Measurements from ENCODE around the gene FAM76A. TPM values are rescaled to one million over a fixed set of nuclear protein-coding genes. Genes with fewer than 3 reads are reported as not detected.
"Not testable (repeated sequence)": the region's sequence is repeated elsewhere in the genome, so short reads cannot be mapped to it uniquely, and the experiment has no call there.

The FAM76A gene
- 10 to 100 TPM in 1 of 2 donors, 1 to 10 TPM in 1; 7.8 to 18.5 TPM for total RNA-seq

DNA sequence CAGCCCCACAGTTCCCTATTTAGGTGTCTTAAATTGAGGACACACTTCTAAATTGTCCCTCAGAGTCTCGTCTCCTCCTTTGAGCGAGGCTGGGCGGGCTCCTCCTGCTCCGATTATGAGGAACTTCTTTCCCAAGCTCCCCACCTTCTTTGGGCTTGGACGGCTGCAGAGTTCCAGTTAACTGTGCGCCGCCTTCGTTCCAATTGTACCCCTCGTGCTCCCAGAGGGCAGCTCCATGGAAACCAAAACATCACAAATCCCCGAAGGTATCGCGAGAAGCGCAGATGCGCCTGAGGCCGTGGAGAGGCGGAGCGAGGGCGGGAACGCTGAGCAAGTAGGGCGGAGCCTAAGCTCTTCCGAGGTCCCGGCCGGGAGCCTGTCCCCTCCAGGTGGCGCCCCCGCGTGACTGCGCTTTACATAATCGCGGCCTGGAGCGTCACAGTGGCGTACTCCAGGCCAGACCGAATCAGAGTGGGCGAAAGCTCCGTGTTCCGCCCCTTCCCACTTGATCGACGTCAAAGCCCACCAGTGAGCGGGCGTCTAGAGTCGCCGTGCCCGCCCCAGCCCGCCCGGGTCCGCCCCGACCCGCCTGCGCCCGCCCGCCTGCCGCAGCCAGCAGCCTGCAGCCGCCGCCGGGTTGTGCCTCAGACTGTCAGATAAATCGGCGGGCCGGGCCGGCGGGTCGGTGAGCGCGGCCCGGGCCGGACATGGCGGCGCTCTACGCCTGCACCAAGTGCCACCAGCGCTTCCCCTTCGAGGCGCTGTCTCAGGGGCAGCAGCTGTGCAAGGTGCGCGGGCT is at the start of gene FAM76A:
Gene FAM76A, plus strand, starts transcription at position 588 of the 799 bp plus-strand sequence. Its CDS starts 120 bp downstream, at position 708.
- Histone ChIP-seq H3K9me3 (no peaks in the 10 kb centered on the region), H3K4me3 (peak within 1 kb of the TSS; percentile 96 to 98), H3K27ac (peak within 1 kb of the TSS; percentile 90 to 93), H3K27me3 (replicated peaks; ENCODE audit: insufficient read depth) (no peaks in the 10 kb centered on the region), H3K4me1 (replicated peaks) (no peaks in the 10 kb centered on the region), H3K36me3 (no peaks in the 10 kb centered on the region)
- DNase-seq (ENCODE audit: low spot score) = peak; percentile 99
- intact Hi-C loops (cut with DNase I) = loop anchor here (1.0 to 5.0 kb wide), 2 partner anchors 47 to 53 kb away; partner anchors contain the start of genes IFI6 and STX12
- TF ChIP-seq POLR2A (IDR thresholded peaks at IDR 0.05) = peak; percentile 63
- TF ChIP-seq, protein P1, sequence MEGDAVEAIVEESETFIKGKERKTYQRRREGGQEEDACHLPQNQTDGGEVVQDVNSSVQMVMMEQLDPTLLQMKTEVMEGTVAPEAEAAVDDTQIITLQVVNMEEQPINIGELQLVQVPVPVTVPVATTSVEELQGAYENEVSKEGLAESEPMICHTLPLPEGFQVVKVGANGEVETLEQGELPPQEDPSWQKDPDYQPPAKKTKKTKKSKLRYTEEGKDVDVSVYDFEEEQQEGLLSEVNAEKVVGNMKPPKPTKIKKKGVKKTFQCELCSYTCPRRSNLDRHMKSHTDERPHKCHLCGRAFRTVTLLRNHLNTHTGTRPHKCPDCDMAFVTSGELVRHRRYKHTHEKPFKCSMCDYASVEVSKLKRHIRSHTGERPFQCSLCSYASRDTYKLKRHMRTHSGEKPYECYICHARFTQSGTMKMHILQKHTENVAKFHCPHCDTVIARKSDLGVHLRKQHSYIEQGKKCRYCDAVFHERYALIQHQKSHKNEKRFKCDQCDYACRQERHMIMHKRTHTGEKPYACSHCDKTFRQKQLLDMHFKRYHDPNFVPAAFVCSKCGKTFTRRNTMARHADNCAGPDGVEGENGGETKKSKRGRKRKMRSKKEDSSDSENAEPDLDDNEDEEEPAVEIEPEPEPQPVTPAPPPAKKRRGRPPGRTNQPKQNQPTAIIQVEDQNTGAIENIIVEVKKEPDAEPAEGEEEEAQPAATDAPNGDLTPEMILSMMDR (IDR thresholded peaks at IDR 0.05) = peak in 3 of 4 experiments; percentile 48 to 76 (median 59)
- peak; percentile 95 for TF ChIP-seq POLR2AphosphoS5 (IDR thresholded peaks at IDR 0.05)
- WGBS = under 1% methylated on average over 68 of the region's 72 CpGs

DNA sequence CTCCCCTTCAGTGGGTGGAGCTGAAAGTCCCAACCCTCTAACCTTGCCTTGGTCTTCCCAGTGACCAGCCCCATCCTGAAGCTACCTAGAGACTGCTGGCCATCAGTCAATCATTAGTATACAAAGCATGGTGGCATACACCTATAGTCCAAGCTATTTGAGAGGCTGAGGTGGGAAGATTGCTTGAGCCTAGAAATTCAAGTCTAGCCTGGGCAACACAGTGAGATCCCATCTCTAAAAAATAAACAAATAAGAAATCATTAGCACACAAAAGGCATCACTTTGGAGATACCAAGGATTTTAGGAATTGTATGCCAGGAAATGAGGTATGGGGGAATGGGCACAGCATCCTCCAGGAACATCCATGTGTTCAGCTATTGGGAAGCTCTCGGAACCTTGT is 49.4 kb upstream of the FAM76A start:
- intact Hi-C loops (cut with DNase I) = no loop called here

DNA sequence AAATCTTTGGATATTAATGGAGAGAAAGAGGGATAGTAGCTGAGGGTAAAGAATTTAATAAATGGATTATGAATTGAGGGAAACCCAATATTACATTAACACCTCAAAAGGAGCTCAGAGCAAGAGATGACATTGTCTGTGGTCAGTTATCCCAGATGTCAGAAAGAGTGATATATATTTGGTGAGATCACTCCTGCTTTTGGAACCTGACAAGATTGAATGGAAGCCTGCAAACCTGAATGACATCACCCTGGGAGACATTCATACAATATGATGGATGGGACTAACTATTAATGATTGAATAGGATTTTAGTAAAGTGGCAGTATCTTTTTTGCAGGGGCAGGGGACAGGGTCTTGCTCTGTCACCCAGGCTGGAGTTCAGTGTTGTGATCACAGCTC is 47.0 kb upstream of the FAM76A start:
- no peaks in the 10 kb centered on the region for H3K9me3 ChIP-seq
- intact Hi-C loops (cut with DNase I) = no loop called here
- DNase-seq (ENCODE audit: low spot score) = no peak
- TF ChIP-seq POLR2AphosphoS5 (IDR thresholded peaks at IDR 0.05) (no peak), POLR2A (IDR thresholded peaks at IDR 0.05) (no peak)
- TF ChIP-seq, protein P1 (IDR thresholded peaks at IDR 0.05) = no peak
- H3K4me1 ChIP-seq (replicated peaks) = no peaks in the 10 kb centered on the region
- no peak overlapping the region for H3K27ac ChIP-seq
- no peaks in the 10 kb centered on the region for H3K36me3 ChIP-seq
- H3K4me3 ChIP-seq = no peak overlapping the region
- no peaks in the 10 kb centered on the region for H3K27me3 ChIP-seq (replicated peaks; ENCODE audit: insufficient read depth)

More for the DNA sequence above, 49.4 kb upstream of the FAM76A start:
- TF ChIP-seq, protein P1 (IDR thresholded peaks at IDR 0.05) = no peak
- no peak for TF ChIP-seq POLR2A (IDR thresholded peaks at IDR 0.05)
- TF ChIP-seq POLR2AphosphoS5 (IDR thresholded peaks at IDR 0.05) = no peak
- H3K27ac ChIP-seq = no peak overlapping the region
- H3K4me1 ChIP-seq (replicated peaks) = peaks cover 5% of the 10 kb centered on the region
- DNase-seq (ENCODE audit: low spot score) = no peak
- no peaks in the 10 kb centered on the region for H3K9me3 ChIP-seq
- H3K4me3 ChIP-seq = no peak overlapping the region
- H3K27me3 ChIP-seq (replicated peaks; ENCODE audit: insufficient read depth) = no peaks in the 10 kb centered on the region
- 100% methylated on average over 1 of the region's 1 CpG for WGBS
- H3K36me3 ChIP-seq = no peaks in the 10 kb centered on the region

DNA sequence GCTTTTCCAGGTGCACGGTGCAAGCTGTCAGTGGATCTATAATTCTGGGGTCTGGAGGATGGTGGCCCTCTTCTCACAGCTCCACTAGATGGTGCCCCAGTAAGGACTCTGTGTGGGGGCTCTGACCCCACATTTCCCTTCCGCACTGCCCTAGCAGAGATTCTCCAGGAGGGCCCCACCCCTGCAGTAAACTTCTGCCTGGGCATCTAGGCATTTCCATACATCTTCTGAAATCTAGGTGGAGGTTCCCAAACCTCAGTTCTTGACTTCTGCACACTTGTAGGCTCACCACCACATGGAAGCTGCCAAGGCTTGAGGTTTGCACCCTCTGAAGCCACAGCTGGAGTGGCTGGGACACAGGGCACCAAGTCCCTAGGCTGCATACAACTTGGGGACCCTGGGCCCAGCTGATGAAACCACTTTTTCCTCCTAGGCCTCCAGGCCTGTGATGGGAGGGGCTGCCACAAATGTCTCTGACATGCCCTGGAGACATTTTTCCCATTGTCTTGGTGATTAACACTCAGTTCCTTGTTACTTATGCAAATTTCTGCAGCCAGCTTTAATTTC is 45.5 kb upstream of the FAM76A start:
- 100% methylated on average over 2 of the region's 2 CpGs for WGBS
- H3K27me3 ChIP-seq (replicated peaks; ENCODE audit: insufficient read depth); H3K9me3 ChIP-seq; H3K4me3 ChIP-seq; H3K4me1 ChIP-seq (replicated peaks); H3K36me3 ChIP-seq; H3K27ac ChIP-seq; DNase-seq (ENCODE audit: low spot score); intact Hi-C loops (cut with DNase I): not testable (repeated sequence)

DNA sequence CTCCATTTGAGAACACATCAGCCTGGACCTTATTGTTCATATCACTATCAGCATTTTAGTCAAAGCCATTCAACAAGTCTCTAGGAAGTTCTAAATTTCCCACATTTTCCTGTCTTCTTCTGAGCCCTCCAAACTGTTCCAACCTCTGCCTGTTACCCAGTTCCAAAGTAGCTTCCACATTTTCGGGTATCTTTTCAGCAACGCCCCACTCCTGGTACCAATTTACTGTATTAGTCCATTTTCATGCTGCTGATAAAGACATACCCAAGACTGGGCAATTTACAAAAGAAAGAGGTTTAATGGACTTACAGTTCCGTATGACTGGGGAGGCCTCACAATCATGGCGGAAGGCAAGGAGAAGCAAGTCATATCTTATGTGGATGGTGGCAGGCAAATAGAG is 44.2 kb upstream of the FAM76A start:
- H3K27me3 ChIP-seq (replicated peaks; ENCODE audit: insufficient read depth); H3K9me3 ChIP-seq; H3K4me3 ChIP-seq; intact Hi-C loops (cut with DNase I); DNase-seq (ENCODE audit: low spot score); H3K36me3 ChIP-seq; H3K27ac ChIP-seq; H3K4me1 ChIP-seq (replicated peaks): not testable (repeated sequence)
- 98% methylated on average over 4 of the region's 4 CpGs for WGBS

All from prostate gland (tissue), 2 donors.